Activated naive CD4-positive, alpha-beta T cell treated with Interleukin-2 at 50 U/mL for 16 hours (primary cell): ENCODE data around the gene B4GALT5.
A peak's percentile ranks its signal among the peaks of the same experiment; 100 is the strongest.

Experiments
- DNase-seq: peaks from one replicate; pipeline ENCODE4 v3.0.0-alpha.2; 2020

The B4GALT5 gene

GRCh38 chr20:49700411-49701185 lies 13.1 kb downstream of the B4GALT5 start:
- no peak for DNase-seq

- peak; percentile 42 for DNase-seq
These were observed 14.3 kb downstream of the B4GALT5 start for GRCh38 chr20:49699200-49699992.

- DNase-seq, result no peak
These were observed 15.2 kb downstream of the B4GALT5 start for GRCh38 chr20:49698477-49698876.

- no peak for DNase-seq
These were observed 16.6 kb downstream of the B4GALT5 start for GRCh38 chr20:49697071-49697470.

- no peak for DNase-seq
These were observed 17.1 kb downstream of the B4GALT5 start for GRCh38 chr20:49696594-49696993.

GRCh38 chr20:49695830-49696229 lies 17.8 kb downstream of the B4GALT5 start:
- no peak for DNase-seq

- no peak for DNase-seq
These were observed 19.1 kb downstream of the B4GALT5 start for GRCh38 chr20:49694450-49695071.

GRCh38 chr20:49693435-49694171 lies 20.1 kb downstream of the B4GALT5 start:
- no peak for DNase-seq

- DNase-seq, result no peak
These were observed 20.7 kb downstream of the B4GALT5 start for GRCh38 chr20:49692941-49693340.

- DNase-seq, result no peak
These were observed 21.7 kb downstream of the B4GALT5 start for GRCh38 chr20:49691818-49692568.

GRCh38 chr20:49690899-49691620 lies 22.6 kb downstream of the B4GALT5 start:
- no peak for DNase-seq

GRCh38 chr20:49687595-49688567 lies 25.8 kb downstream of the B4GALT5 start:
- DNase-seq, result no peak

- DNase-seq, result no peak
These were observed 27.9 kb downstream of the B4GALT5 start for GRCh38 chr20:49685809-49686208.

- no peak for DNase-seq
These were observed 28.5 kb downstream of the B4GALT5 start for GRCh38 chr20:49685161-49685601.

- no peak for DNase-seq
These were observed 29.2 kb downstream of the B4GALT5 start for GRCh38 chr20:49684335-49684997.

GRCh38 chr20:49682798-49683197 lies 30.9 kb downstream of the B4GALT5 start:
- DNase-seq, result no peak

GRCh38 chr20:49682278-49682677 lies 31.4 kb downstream of the B4GALT5 start:
- no peak for DNase-seq

- no peak for DNase-seq
These were observed 31.8 kb downstream of the B4GALT5 start for GRCh38 chr20:49681850-49682216.

- no peak for DNase-seq
These were observed 33.2 kb downstream of the B4GALT5 start for GRCh38 chr20:49680484-49680883.

- no peak for DNase-seq
These were observed 34.0 kb downstream of the B4GALT5 start for GRCh38 chr20:49679634-49680033.
